Neural cell (in vitro differentiated cells): ENCODE results near the gene NECAP2.

Experiments used
- EP300 ChIP-seq: fragments of 450-650 bp; conservative IDR thresholded peaks from 2 replicates; pipeline ENCODE4 v1.6.1; 2014; ENCODE audit warnings: antibody characterized with exemption, mild to moderate bottlenecking, moderate library complexity; ENCODE audit not compliant: poor library complexity, severe bottlenecking
- EZH2 ChIP-seq: fragments of 200-600, 300-800 bp; shearing (Covaris generic), sonication (generic); IDR thresholded peaks from 2 replicates; pipeline ENCODE4 v1.6.1; 2014; ENCODE audit warnings: antibody characterized with exemption, low read length, borderline replicate concordance, mild to moderate bottlenecking; ENCODE audit not compliant: insufficient read depth, poor library complexity, severe bottlenecking
- POLR2AphosphoS5 ChIP-seq: IDR thresholded peaks from 2 replicates; pipeline ENCODE4 v1.6.1; 2012
- SMC3 ChIP-seq: fragments of 450-650 bp; conservative IDR thresholded peaks from 2 replicates; pipeline ENCODE4 v1.6.1; 2014; ENCODE audit warnings: antibody characterized with exemption, mild to moderate bottlenecking, moderate library complexity; ENCODE audit not compliant: poor library complexity
- TAF1 ChIP-seq: IDR thresholded peaks from 2 replicates; pipeline ENCODE4 v1.6.1; 2012; ENCODE audit warnings: low read depth
- TF ChIP-seq, protein P1 (sequence below): fragments of 450-650 bp; IDR thresholded peaks from 2 replicates; pipeline ENCODE4 v1.5.1; 2014; ENCODE audit warnings: antibody characterized with exemption, mild to moderate bottlenecking, moderate library complexity; ENCODE audit not compliant: poor library complexity, severe bottlenecking
- TF ChIP-seq, protein P2 (sequence below): IDR thresholded peaks from 2 replicates; pipeline ENCODE4 v1.6.1; 2012; ENCODE audit warnings: borderline replicate concordance

DNA sequence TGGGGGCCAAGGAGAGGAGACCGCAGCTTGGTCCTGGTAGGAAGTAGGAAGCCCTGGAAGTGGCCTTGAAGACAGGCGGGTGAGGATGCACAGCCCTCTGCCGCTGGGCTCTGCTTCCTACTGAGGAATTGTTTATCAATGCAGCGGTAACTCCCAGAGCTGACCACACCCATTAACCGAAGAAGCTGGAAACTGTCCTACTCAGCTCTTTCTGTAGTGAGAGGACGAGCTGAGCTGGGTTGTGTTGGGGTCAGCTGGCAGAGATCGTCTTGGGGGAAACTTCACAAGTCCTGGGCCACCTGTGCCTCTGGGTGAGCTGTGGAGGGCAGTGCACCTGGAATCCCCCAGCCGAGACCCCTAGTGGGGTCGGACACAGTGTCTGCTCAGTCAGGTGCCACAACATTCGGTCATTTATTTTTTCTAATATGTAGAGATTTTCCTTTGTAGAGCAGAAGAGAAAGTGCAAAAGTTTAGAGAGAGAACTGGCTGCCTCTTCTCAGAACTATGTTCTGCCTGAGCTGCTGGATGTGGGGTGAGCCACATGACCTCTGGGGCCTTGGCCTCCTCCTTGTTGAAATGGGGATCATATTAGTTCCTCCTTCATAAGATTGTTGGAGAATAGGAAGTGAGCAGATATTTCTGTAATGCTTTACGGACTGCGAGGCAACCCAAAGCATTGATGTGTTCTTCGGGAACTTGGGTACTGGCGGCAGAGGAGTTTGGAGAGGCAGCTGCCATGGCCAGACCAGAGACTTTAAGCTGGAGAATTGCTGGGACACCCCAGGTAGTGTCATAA lies 3.6 kb downstream of the NECAP2 start:
- TF ChIP-seq, protein P1, sequence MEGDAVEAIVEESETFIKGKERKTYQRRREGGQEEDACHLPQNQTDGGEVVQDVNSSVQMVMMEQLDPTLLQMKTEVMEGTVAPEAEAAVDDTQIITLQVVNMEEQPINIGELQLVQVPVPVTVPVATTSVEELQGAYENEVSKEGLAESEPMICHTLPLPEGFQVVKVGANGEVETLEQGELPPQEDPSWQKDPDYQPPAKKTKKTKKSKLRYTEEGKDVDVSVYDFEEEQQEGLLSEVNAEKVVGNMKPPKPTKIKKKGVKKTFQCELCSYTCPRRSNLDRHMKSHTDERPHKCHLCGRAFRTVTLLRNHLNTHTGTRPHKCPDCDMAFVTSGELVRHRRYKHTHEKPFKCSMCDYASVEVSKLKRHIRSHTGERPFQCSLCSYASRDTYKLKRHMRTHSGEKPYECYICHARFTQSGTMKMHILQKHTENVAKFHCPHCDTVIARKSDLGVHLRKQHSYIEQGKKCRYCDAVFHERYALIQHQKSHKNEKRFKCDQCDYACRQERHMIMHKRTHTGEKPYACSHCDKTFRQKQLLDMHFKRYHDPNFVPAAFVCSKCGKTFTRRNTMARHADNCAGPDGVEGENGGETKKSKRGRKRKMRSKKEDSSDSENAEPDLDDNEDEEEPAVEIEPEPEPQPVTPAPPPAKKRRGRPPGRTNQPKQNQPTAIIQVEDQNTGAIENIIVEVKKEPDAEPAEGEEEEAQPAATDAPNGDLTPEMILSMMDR: no peak
- no peak for TF ChIP-seq EZH2
- TF ChIP-seq SMC3: no peak
- no peak for TF ChIP-seq EP300
- TF ChIP-seq, protein P2, sequence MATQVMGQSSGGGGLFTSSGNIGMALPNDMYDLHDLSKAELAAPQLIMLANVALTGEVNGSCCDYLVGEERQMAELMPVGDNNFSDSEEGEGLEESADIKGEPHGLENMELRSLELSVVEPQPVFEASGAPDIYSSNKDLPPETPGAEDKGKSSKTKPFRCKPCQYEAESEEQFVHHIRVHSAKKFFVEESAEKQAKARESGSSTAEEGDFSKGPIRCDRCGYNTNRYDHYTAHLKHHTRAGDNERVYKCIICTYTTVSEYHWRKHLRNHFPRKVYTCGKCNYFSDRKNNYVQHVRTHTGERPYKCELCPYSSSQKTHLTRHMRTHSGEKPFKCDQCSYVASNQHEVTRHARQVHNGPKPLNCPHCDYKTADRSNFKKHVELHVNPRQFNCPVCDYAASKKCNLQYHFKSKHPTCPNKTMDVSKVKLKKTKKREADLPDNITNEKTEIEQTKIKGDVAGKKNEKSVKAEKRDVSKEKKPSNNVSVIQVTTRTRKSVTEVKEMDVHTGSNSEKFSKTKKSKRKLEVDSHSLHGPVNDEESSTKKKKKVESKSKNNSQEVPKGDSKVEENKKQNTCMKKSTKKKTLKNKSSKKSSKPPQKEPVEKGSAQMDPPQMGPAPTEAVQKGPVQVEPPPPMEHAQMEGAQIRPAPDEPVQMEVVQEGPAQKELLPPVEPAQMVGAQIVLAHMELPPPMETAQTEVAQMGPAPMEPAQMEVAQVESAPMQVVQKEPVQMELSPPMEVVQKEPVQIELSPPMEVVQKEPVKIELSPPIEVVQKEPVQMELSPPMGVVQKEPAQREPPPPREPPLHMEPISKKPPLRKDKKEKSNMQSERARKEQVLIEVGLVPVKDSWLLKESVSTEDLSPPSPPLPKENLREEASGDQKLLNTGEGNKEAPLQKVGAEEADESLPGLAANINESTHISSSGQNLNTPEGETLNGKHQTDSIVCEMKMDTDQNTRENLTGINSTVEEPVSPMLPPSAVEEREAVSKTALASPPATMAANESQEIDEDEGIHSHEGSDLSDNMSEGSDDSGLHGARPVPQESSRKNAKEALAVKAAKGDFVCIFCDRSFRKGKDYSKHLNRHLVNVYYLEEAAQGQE: no peak
- no peak for TF ChIP-seq TAF1
- no peak for TF ChIP-seq POLR2AphosphoS5
